ENCODE measurements around the gene GCHFR. TPM values are rescaled to one million over a fixed set of nuclear protein-coding genes. Genes with fewer than 3 reads are reported as not detected.
A peak's percentile ranks its signal among the peaks of the same experiment; 100 is the strongest.

GCHFR gene
- total and polyA plus RNA-seq, 2 donors: 33.7 to 57.0 TPM

GRCh38 chr15:40769274-40770146, 5.6 kb downstream of the GCHFR start, which contains the start of gene C15orf62:
TSS of gene C15orf62 (plus strand) at chr15:40769980. CDS start at chr15:40770496, 516 bp downstream.
- peak in 4 of 9 donors; percentile 60 to 81 (median 64) for DNase-seq (ENCODE audit: low read depth in 6 of 9, low spot score in 9 of 9)
- Histone ChIP-seq H3K27me3 (ENCODE audit: control insufficient read depth in 2 of 2, insufficient read depth in 1 of 2, low read length in 1 of 2) (no peaks in the 10 kb centered on the region), H3K9me3 (ENCODE audit: control insufficient read depth in 2 of 2, insufficient read depth in 1 of 2, low read length in 1 of 2) (no peaks in the 10 kb centered on the region), H3K4me3 (ENCODE audit: low read length in 2 of 2) (peak within 1 kb of the TSS in 1 of 2 donors; percentile 12), H3K36me3 (ENCODE audit: control insufficient read depth in 2 of 2, insufficient read depth in 2 of 2, low read length in 1 of 2) (peaks cover 37 to 45% of the 10 kb centered on the region in 2 donors), H3K4me1 (ENCODE audit: control insufficient read depth in 2 of 2, insufficient read depth in 2 of 2, low read length in 2 of 2) (peaks cover 25 to 55% of the 10 kb centered on the region in 2 donors), H3K27ac (ENCODE audit: low read depth in 1 of 2, low read length in 1 of 2) (peak within 1 kb of the TSS; percentile 68 to 82)
- 7% methylated on average over 28 of the region's 28 CpGs for WGBS

GRCh38 chr15:40770147-40770721, 6.4 kb downstream of the GCHFR start:
- WGBS: 6% methylated on average over 17 of the region's 17 CpGs
- Histone ChIP-seq H3K36me3 (ENCODE audit: control insufficient read depth in 2 of 2, insufficient read depth in 2 of 2, low read length in 1 of 2) (peaks cover 44 to 52% of the 10 kb centered on the region in 2 donors), H3K9me3 (ENCODE audit: control insufficient read depth in 2 of 2, insufficient read depth in 1 of 2, low read length in 1 of 2) (no peaks in the 10 kb centered on the region), H3K27ac (ENCODE audit: low read depth in 1 of 2, low read length in 1 of 2) (peak overlapping the region; percentile 68 to 82), H3K27me3 (ENCODE audit: control insufficient read depth in 2 of 2, insufficient read depth in 1 of 2, low read length in 1 of 2) (no peaks in the 10 kb centered on the region), H3K4me1 (ENCODE audit: control insufficient read depth in 2 of 2, insufficient read depth in 2 of 2, low read length in 2 of 2) (peaks cover 20 to 48% of the 10 kb centered on the region in 2 donors), H3K4me3 (ENCODE audit: low read length in 2 of 2) (peak overlapping the region in 1 of 2 donors; percentile 12)
- DNase-seq (ENCODE audit: low read depth in 6 of 9, low spot score in 9 of 9): peak in 4 of 9 donors; percentile 38 to 76 (median 60)

- Histone ChIP-seq H3K4me3 (ENCODE audit: low read length in 2 of 2) (no peak overlapping the region), H3K36me3 (ENCODE audit: control insufficient read depth in 2 of 2, insufficient read depth in 2 of 2, low read length in 1 of 2) (peaks cover 50 to 61% of the 10 kb centered on the region in 2 donors), H3K27ac (ENCODE audit: low read depth in 1 of 2, low read length in 1 of 2) (no peak overlapping the region), H3K9me3 (ENCODE audit: control insufficient read depth in 2 of 2, insufficient read depth in 1 of 2, low read length in 1 of 2) (no peaks in the 10 kb centered on the region), H3K4me1 (ENCODE audit: control insufficient read depth in 2 of 2, insufficient read depth in 2 of 2, low read length in 2 of 2) (peaks cover 16 to 38% of the 10 kb centered on the region in 2 donors), H3K27me3 (ENCODE audit: control insufficient read depth in 2 of 2, insufficient read depth in 1 of 2, low read length in 1 of 2) (no peaks in the 10 kb centered on the region)
- WGBS: over 99% methylated on average over 5 of the region's 5 CpGs
- DNase-seq (ENCODE audit: low read depth in 6 of 9, low spot score in 9 of 9): no peak
Measured at GRCh38 chr15:40771242-40771641, 7.4 kb downstream of the GCHFR start.

GRCh38 chr15:40772014-40772413, 8.1 kb downstream of the GCHFR start:
- no peaks in the 10 kb centered on the region for H3K27me3 ChIP-seq (ENCODE audit: control insufficient read depth in 2 of 2, insufficient read depth in 1 of 2, low read length in 1 of 2)
- no peak for DNase-seq (ENCODE audit: low read depth in 6 of 9, low spot score in 9 of 9)
- H3K36me3 ChIP-seq (ENCODE audit: control insufficient read depth in 2 of 2, insufficient read depth in 2 of 2, low read length in 1 of 2): peaks cover 56 to 64% of the 10 kb centered on the region in 2 donors
- 95% methylated on average over 13 of the region's 13 CpGs for WGBS
- no peak overlapping the region for H3K4me3 ChIP-seq (ENCODE audit: low read length in 2 of 2)
- H3K27ac ChIP-seq (ENCODE audit: low read depth in 1 of 2, low read length in 1 of 2): no peak overlapping the region
- no peaks in the 10 kb centered on the region for H3K9me3 ChIP-seq (ENCODE audit: control insufficient read depth in 2 of 2, insufficient read depth in 1 of 2, low read length in 1 of 2)
- H3K4me1 ChIP-seq (ENCODE audit: control insufficient read depth in 2 of 2, insufficient read depth in 2 of 2, low read length in 2 of 2): peaks cover 22 to 42% of the 10 kb centered on the region in 2 donors

- Histone ChIP-seq H3K4me3 (ENCODE audit: low read length in 2 of 2) (no peak overlapping the region), H3K4me1 (ENCODE audit: control insufficient read depth in 2 of 2, insufficient read depth in 2 of 2, low read length in 2 of 2) (peaks cover 21 to 39% of the 10 kb centered on the region in 2 donors), H3K9me3 (ENCODE audit: control insufficient read depth in 2 of 2, insufficient read depth in 1 of 2, low read length in 1 of 2) (no peaks in the 10 kb centered on the region), H3K27ac (ENCODE audit: low read depth in 1 of 2, low read length in 1 of 2) (no peak overlapping the region), H3K27me3 (ENCODE audit: control insufficient read depth in 2 of 2, insufficient read depth in 1 of 2, low read length in 1 of 2) (no peaks in the 10 kb centered on the region), H3K36me3 (ENCODE audit: control insufficient read depth in 2 of 2, insufficient read depth in 2 of 2, low read length in 1 of 2) (peaks cover 46 to 52% of the 10 kb centered on the region in 2 donors)
- DNase-seq (ENCODE audit: low read depth in 6 of 9, low spot score in 9 of 9): no peak
- 98% methylated on average over 8 of the region's 8 CpGs for WGBS
Measured at GRCh38 chr15:40773496-40773895, 9.6 kb downstream of the GCHFR start.

- 95% methylated on average over 6 of the region's 6 CpGs for WGBS
Measured at GRCh38 chr15:40773902-40774301, 10.0 kb downstream of the GCHFR start.

GRCh38 chr15:40775007-40775406, 11.1 kb downstream of the GCHFR start:
- peaks cover 7 to 24% of the 10 kb centered on the region in 2 donors for H3K4me1 ChIP-seq (ENCODE audit: control insufficient read depth in 2 of 2, insufficient read depth in 2 of 2, low read length in 2 of 2)

More at GRCh38 chr15:40773902-40774301, 10.0 kb downstream of the GCHFR start:
- H3K9me3 ChIP-seq (ENCODE audit: control insufficient read depth in 2 of 2, insufficient read depth in 1 of 2, low read length in 1 of 2): no peaks in the 10 kb centered on the region
- peaks cover 50 to 56% of the 10 kb centered on the region in 2 donors for H3K36me3 ChIP-seq (ENCODE audit: control insufficient read depth in 2 of 2, insufficient read depth in 2 of 2, low read length in 1 of 2)
- H3K4me3 ChIP-seq (ENCODE audit: low read length in 2 of 2): no peak overlapping the region
- no peaks in the 10 kb centered on the region for H3K27me3 ChIP-seq (ENCODE audit: control insufficient read depth in 2 of 2, insufficient read depth in 1 of 2, low read length in 1 of 2)
- peaks cover 17 to 35% of the 10 kb centered on the region in 2 donors for H3K4me1 ChIP-seq (ENCODE audit: control insufficient read depth in 2 of 2, insufficient read depth in 2 of 2, low read length in 2 of 2)
- no peak overlapping the region for H3K27ac ChIP-seq (ENCODE audit: low read depth in 1 of 2, low read length in 1 of 2)
- no peak for DNase-seq (ENCODE audit: low read depth in 6 of 9, low spot score in 9 of 9)

GRCh38 chr15:40775740-40776536, 12.1 kb downstream of the GCHFR start:
- no peak for DNase-seq (ENCODE audit: low read depth in 6 of 9, low spot score in 9 of 9)
- Histone ChIP-seq H3K4me3 (ENCODE audit: low read length in 2 of 2) (no peak overlapping the region), H3K9me3 (ENCODE audit: control insufficient read depth in 2 of 2, insufficient read depth in 1 of 2, low read length in 1 of 2) (no peaks in the 10 kb centered on the region), H3K36me3 (ENCODE audit: control insufficient read depth in 2 of 2, insufficient read depth in 2 of 2, low read length in 1 of 2) (peaks cover 59 to 66% of the 10 kb centered on the region in 2 donors), H3K27ac (ENCODE audit: low read depth in 1 of 2, low read length in 1 of 2) (no peak overlapping the region), H3K4me1 (ENCODE audit: control insufficient read depth in 2 of 2, insufficient read depth in 2 of 2, low read length in 2 of 2) (peaks cover 6 to 14% of the 10 kb centered on the region in 2 donors), H3K27me3 (ENCODE audit: control insufficient read depth in 2 of 2, insufficient read depth in 1 of 2, low read length in 1 of 2) (no peaks in the 10 kb centered on the region)
- 99% methylated on average over 14 of the region's 14 CpGs for WGBS

More at GRCh38 chr15:40775007-40775406, 11.1 kb downstream of the GCHFR start:
- Histone ChIP-seq H3K4me3 (ENCODE audit: low read length in 2 of 2) (no peak overlapping the region), H3K27ac (ENCODE audit: low read depth in 1 of 2, low read length in 1 of 2) (no peak overlapping the region), H3K9me3 (ENCODE audit: control insufficient read depth in 2 of 2, insufficient read depth in 1 of 2, low read length in 1 of 2) (no peaks in the 10 kb centered on the region), H3K36me3 (ENCODE audit: control insufficient read depth in 2 of 2, insufficient read depth in 2 of 2, low read length in 1 of 2) (peaks cover 59 to 66% of the 10 kb centered on the region in 2 donors), H3K27me3 (ENCODE audit: control insufficient read depth in 2 of 2, insufficient read depth in 1 of 2, low read length in 1 of 2) (no peaks in the 10 kb centered on the region)
- 97% methylated on average over 10 of the region's 10 CpGs for WGBS
- DNase-seq (ENCODE audit: low read depth in 6 of 9, low spot score in 9 of 9): no peak
